UCSD-AML1 (cell line): ENCODE data around the gene VAC14.
"Not testable (repeated sequence)": the region's sequence is repeated elsewhere in the genome, so short reads cannot be mapped to it uniquely, and the experiment has no call there.

Source experiments
- DNase-seq: peaks from one replicate; lab custom pipeline; 2025; ENCODE audit not compliant: unreplicated experiment; lab: John Stamatoyannopoulos, UW

The VAC14 gene

DNA sequence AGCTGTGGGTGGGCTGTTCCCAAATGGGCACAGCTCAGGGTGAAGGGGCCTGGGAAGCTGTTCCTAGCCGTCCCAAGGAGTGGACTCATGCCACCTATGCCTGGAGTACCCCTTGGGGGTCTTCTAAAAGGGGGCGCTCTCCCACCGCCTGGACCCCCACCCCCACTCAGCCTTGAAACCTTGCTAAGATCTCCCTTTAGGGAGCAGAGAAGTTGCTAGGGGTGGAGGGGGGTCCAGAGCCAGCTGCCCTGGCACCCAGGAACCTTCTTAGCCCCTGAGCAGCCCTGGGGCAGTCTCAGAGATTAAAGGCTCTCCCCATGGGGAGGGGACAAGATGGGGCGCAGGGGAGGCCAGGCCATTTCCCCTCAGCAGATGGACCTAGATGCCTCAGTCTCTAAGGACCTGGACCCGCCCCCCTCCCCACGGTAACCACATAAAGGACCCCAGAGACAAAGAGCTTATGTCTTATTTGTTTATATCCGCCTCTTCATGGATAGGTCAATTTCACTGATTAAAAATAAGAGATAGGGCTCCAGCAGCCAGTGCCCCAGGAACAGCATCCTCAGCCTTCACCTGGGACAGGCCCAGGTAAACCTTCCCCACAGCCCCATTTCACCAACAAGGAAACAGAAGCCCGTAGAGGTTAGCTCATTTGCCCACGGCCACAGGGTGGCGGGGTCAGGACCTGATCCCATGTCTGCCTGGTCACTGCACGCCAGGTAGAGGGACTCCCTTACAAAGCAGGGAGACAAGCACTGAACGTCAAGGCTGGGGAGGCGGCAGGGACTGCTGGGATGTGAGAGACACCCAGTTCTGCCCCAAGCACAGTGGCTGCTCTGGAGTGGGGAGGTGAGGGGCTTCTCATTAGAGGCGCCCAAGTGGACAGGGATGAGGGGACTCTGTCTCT is 118.5 kb downstream of the VAC14 start:
- DNase-seq: no peak

DNA sequence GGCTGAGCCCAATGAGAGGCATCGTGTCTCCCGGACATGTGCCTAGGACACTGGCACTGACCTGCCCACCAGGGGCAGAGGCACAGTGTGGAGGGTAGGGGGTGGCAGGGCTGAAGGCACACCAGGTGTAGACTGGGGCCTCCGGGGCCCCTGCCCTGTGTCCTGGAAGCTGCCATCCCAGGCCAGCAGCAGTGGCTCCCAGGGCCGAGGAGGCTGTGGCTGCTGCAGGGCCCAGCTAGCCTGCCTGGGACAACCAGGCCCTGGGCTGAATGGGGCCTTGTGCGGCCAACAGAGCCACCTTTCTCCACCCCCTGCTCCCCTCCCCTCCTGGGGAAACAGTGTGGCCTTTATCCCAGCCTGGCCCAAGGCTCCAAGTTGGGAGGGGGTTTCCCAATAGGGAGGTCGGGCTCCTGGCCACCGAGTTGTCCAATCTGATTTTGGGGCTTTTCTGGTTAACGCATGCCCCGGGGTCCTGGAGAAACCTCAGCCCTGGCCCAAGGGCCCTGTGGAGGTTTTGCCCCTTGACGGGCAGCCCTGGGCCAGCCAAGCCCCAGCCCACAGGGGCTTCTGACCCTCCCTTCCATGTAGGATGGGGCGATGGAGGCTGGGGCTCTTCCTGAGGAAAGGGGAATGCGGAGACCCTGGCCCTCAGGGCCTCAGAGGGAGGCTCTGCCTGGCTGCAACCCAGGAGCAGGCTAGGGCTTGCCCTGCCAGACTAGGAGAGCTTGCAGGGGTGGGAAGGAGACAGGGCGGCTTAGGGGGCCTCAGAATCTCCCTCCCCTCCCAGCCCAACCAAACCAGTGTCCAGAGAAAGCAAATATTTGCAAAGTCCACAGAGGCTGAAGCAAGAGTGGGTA is 119.3 kb downstream of the VAC14 start:
- no peak for DNase-seq

DNA sequence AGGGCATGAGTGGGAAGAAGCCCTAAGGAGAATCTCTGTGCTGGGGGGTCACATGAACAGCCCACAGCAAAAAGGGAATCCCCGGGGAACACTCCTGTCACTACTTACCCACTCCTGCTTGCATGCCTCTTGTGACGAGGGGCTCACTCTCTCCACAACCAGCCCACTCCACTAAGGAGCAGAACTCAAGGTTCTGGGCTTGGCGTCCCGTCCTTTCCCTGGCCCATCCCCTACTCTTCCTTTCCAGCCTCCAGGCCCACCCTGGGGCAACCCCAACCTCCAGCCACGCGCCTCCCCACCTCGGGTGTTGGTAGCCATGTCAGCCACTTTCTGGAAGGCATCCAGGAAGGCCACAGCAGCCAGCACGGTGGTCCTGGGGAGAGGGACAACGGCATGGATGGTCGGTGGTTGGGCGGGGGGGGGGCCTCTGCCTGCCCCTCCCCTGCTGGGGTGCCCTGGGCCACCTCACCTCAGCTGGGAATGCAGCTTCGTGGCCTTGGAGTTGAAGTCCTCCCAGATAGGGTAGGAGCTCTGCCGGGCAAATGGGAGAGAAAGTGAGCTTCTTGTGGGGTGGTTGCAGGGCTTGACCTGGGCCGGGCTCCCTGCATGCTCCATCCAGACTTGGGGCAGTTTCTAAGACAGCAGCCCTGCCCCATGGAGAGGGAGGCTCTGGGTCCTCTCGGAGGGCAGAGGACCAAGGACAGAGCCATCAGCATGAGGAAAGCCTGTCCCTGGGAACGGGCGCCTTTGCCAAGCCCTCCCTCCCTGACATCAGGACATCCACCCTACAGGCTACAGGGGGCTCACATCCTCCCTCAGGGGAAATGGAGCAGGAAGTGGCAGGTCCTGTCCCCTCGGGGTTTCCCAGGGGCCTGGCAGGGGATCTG is 120.2 kb downstream of the VAC14 start:
- DNase-seq: no peak

DNA sequence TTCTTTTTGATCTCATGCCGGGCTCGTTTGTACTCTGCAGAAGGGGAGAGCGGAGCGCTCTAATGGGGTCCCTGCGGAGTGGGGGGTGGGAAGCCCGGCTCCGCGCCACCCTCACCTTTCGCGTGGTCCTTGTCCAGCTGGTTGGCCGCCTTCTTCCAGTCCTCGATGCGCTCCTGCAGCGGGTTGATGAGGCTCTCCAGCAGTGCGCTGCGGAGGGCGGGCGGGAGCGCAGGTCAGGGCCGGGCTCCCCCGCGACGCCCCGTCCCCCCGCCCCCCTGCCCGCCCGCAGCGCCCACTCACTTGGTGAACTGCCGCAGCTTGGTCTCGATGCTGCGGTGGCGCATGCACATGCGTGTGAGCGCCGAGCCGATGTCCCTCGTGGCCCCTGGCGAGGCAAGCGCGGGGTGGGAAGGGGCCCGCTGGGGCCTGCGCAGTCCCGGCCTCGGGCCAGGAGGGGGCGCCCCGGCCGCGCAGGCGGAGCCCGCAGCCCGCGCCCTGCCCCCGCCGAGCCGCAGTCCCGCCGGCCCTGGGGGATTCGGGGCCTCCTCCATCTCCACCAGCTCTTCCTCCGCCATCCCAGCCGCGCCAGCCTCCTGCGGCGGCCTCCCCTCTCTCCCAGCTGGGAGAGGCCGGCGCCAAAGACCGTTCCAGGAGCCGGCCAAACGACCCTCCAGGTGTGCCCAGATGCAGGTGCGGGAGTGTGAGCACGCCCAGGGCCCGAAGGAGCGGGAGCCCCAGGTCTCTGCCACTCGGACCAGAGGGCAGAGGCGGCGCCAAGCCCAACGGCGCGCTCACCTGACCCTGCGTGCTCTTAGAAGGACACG is 121.1 kb downstream of the VAC14 start:
- DNase-seq: no peak

DNA sequence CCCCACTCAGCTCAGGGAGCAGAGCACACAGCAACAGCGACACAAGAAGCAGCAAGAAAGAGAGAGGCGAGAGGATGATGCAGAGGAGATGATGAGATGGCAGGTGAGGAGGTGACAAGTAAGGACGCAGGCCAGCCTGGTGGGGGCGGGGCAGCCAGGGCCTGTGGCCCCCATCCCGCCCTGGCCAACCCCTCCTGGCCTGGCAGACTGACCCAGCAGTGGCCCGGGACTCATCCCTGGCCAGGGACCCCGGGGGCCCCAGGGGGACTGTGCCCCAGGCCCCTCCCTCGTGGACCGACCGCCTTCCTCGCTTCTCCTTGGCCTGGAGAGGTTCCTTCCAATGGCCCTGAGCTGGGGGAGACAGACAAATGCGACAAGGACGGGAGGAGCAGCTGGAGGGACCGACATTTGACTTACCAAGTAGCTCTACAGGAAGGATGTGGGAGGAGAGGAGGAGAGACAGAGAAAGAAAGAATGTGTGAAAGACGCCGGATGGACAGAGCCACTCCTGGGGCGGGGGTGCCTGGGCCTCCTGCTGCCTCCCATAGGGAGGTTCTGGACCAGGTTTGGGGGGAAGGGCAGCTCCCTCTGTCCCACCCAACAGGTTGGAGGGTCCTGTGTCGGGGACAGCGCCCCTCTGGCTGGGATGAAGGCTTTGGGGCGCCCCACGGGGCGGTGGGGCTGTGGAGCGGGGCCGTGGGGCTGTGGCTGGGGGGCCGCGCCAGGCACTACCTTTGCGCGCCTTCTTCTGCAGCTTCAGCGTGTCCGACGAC is 121.9 kb downstream of the VAC14 start:
- DNase-seq: no peak

DNA sequence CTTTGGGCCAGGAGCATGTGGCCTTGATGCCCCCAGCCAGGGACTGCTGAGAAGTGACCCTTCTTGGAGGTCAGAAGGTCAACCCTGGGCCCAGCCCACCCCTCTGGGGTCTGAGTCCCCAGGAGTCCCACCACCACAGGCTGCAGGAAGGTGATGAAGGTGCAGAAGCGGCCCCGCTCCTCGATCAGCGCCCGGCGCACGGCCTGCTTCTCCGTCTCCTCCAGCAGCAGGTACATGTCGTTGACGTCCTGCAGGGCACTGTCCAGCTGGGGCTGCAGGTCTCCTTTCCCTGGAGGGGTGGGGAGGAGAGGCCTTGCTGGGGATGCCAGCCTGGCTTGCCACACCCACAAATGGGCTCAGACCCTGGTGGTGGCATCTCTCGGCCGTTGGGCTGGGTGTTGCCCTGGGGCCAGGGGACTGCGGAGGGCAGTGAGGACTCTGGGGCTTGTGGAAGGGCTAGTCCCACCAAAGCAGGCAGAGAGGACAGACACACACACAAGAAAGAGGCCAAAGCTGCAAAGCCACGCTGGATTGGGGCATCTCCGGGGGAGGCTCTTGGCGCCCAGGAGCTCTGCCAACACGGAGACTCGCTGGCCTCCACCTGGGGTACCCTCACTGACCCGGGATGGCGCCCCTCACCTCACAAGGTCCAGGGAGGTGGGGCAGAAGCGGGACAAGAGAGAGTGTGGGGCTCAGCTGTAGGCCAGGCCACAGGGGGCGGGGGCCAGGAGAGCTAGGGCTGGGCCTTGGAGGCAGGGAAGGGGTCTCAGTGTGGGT is 122.6 kb downstream of the VAC14 start:
- DNase-seq: no peak

DNA sequence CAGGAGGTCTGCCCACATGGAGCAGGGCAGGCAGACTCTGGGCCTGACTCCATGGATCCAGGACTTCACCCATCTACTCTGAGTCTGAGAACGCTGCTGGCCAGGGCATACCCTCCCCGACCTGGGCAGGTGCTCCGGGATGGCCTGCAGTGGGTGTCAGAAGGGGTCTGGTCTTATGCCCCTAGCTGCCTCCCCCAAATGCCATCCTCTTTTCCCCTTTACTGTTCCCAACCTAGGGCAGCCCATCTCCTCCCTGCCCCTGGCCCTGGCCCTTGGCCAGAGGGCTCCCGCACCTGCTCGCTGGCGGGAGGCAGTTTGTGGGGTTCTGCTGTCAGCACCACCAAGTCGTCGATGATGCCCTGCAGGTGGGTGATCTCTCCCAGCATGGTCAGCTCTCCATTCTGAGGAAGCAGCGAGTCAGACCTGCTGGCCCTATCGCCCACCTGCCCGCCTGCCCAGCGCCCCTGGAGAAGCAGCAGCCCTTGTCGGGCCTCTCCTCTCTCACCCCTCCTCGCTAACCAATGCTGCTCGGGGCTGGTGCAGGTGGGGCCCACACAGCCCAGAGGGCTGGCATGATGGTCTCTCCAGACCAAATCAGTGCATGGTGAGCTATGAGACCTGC is 123.3 kb downstream of the VAC14 start:
- no peak for DNase-seq

DNA sequence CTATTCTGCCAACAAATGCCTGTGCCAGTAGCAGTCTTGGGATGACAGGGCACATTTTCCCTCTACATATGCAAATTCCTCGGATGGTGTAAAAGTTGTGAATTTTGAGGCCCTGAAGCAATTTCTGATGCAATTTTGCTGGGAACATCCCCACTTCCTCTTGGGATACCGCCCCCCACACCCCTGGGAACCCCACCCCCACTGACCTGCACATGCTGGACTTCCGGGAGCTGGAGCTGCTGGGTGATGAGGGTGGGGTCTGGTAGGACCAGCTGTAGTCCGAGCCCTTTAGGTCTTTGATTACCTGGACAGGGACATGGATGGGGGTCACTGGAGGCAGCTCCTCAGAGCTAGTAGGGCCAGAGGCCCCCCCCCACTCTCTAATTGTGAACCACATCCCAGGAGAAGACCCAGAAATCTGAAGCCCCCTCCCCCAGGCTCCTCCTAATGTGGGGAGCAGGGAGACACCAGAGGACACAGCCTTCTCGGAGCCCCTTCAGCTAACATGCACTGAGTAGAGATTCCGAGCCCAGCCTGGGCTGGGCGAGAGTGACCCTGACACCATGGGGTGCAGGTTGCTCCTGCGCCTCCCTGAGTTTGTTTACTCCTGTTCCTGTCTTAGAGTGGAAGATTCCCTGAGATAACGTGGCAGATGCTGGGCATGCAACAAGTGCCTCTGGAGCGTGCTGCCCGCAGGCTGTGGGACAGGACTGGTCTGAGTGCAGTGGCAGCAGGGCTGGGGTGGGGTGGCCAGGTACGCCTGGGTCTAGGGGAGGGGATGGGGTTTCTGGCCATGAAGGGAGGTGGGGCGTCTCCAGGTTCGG is 124.1 kb downstream of the VAC14 start:
- DNase-seq: no peak

DNA sequence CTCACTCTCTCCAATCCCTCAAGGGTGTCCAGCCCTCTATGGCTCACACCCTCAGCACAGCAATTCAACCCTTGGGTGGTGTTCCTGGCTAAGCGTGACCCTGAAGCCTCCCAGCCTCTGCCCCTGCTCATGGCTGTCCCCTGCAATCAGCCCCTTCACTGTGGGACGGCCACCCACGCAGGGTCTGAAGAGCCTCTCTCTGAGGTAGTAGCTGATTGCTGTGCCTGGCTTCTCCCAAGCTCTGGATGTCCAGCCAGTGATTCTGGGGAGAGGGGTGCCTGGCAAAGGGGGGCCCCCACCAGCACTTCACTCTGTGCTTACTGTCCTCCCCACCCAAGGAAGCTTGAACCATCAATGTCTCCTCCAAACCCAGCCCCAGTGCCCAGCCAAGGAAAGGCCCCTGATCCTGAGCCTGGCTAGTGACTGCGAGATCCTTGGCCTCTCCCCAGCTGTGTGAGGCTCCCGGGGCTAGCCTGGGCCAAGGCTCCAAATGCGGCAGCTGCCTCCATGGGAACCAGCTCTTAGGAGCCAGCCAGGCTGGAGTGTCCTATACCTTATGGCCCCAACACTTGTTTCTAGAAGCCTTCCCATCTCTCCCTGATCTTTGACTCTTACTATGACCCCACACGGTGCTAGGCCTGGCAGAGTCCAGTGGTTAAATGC is 125.0 kb downstream of the VAC14 start:
- no peak for DNase-seq

DNA sequence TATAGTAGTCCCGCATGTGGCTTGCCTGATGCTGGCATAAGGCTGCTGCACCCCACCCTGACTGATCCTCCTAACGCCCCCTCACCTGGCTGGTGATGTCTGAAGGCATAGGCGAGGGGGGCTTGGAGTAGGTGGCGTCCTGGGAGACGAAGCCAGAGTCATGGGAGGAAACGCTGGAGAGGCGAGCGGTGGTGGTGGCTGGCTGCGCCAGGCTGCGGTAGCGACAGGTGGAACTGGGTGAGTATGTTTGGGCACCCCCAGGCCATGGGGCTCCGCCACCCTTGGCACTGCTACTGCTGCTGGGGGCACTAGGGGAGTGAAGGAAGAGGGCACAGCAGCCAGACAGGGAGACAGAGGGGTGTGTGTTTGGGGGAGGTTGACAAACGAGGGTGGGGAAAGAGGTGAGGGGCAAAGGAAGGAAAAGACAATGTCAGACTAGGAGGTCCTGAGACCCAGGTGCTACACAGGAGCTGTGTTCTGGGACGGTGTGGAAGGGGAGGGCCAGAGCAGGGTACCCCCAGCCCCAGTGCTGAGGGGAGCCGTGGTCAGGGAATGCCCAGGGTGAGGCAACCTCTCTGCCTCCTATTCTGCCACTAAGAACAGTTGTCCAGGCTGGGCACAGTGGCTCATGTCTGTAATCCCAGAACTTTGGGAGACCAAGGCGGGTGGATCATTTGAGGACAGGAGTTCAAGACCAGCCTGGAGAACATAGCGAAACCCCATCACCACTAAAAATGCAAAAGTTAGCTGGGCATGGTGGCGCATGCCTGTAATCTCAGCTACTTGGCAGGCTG is 126.5 kb downstream of the VAC14 start:
- DNase-seq: no peak

DNA sequence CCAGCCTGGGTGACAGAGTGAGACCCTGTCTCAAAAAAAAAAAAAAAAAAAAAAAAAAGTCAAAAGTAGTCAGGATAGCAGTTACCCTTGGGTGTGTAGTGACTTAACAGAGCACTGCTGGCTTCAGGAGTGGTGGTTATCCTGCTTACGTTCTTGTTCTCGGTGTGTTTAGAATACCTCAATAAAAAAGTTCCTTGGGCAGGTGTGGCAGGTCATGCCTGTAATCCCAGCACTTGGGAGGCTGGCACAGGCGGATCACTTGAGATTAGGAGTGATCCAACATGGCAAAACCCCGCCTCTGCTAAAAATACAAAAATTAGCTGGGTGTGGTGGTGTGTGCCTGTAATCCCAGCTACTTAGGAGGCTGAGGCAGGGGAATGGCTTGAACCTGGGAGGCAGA is 130.0 kb downstream of the VAC14 start:
- DNase-seq: not testable (repeated sequence)

DNA sequence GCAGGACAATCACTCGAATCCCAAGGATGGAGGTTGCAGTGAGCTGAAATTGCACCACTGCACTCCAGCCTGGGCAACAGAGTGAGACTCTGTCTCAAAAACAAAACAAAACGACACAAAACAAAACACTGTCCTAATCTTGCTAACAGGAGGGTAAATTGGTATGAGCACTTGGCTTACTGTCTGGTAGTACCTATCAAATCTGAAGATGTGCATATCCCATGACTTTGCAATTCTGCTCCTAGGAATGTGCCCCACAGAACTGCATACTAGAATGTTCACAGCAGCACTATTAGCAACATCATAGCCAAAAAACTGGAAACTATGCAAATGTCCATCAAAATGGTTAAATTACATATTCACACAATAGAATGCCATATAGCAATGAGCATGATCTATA is 130.8 kb downstream of the VAC14 start:
- DNase-seq: no peak

DNA sequence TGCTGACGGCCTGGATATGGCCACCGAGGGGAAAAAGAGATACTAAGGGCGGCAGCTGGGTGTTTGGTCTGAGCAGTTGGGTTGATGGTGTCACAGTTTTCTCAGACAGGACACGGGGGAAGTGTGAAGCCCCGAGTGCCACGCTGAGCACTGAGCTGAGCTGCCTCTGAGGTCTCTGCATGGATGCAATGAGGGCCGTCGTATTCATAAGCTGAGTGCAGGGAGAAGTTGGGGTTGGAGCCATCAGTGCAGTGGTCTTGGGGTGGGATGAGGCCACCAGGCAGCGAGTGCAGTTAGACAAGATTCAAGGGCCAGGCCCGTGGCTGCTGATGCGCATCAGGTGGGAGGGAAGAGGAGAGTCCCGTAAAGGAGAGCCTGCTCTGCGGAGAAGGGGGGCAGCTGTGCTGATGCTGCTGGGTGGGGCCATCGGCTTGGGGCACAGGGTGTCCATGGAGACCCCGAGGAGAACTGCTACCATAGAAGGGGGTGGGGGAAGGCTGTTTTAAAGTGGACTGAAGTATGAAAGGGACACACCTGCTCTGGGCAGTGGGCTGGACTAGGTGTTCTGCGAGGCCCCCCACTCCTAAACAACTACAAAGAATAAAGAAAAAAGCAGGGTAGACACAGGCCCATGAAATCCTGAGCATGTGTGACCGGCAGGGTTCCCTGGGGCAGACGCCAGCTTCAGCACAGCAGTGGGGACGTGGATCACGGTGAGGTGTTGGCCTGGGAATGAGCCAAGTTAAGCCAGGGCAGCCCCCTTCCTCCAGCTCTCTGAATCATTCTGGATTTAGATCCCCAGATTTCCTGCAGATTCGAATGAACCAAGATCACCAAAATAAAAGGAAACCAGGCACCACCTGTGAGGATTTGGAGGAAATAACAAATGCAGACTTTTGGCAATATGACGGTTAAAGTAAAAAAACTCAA is 134.9 kb downstream of the VAC14 start:
- DNase-seq: no peak

DNA sequence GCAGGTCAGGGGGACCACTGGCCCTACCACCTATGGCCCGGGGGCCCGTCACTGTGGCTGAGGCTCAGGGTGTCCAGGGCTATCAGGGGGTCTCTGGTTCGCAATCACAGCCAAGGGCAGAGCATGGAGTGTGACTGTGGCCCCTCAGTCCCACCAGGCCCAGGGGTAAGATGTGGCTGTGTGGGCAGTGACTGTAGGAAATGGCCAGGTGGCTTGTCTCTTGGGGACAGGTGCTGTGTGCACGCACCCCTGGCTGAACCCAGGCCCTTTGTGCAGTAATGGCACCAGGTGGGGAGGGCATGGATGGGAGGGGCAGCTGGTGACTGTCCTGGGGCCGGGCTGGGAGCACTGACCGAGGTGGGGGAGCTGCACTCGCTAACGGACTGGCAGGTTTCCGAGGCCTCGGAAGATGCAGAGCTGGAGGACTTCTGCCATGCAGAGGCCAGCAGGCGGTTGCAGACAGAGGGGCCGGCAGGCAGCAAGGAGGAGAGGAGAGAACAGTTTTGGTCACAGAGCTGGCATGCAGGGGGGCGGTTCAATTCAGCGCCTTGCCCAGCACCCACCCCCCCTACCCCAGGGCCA is 135.8 kb downstream of the VAC14 start:
- DNase-seq: no peak
